ENCODE data around the gene KCNMA1.

- TF ChIP-seq POLR2A (IDR thresholded peaks at IDR 0.05) = no peak
- TF ChIP-seq, protein P1, sequence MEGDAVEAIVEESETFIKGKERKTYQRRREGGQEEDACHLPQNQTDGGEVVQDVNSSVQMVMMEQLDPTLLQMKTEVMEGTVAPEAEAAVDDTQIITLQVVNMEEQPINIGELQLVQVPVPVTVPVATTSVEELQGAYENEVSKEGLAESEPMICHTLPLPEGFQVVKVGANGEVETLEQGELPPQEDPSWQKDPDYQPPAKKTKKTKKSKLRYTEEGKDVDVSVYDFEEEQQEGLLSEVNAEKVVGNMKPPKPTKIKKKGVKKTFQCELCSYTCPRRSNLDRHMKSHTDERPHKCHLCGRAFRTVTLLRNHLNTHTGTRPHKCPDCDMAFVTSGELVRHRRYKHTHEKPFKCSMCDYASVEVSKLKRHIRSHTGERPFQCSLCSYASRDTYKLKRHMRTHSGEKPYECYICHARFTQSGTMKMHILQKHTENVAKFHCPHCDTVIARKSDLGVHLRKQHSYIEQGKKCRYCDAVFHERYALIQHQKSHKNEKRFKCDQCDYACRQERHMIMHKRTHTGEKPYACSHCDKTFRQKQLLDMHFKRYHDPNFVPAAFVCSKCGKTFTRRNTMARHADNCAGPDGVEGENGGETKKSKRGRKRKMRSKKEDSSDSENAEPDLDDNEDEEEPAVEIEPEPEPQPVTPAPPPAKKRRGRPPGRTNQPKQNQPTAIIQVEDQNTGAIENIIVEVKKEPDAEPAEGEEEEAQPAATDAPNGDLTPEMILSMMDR (IDR thresholded peaks at IDR 0.05 in 8 of 11, conservative IDR thresholded peaks at IDR 0.05 in 3 of 11) = no peak
- TF ChIP-seq POLR2AphosphoS5 (IDR thresholded peaks at IDR 0.05) = no peak
Measured at GRCh38 chr10:77179015-77179695, 458.5 kb downstream of the KCNMA1 start.
